HL-60/S4 treated with phorbol 12-myristate 13-acetate at 8.2 ng/mL for 4 days and 3 days (cell line): ENCODE data around the gene SLC6A18.

Experiments
- in situ Hi-C: fragments of 300-500 bp; cut with MboI; formaldehyde crosslinking; loops from 2 replicates; pipeline ENCODE4 v1.15.0; 2022; ENCODE audit warnings: low sequenced_read_pairs

The SLC6A18 gene

DNA sequence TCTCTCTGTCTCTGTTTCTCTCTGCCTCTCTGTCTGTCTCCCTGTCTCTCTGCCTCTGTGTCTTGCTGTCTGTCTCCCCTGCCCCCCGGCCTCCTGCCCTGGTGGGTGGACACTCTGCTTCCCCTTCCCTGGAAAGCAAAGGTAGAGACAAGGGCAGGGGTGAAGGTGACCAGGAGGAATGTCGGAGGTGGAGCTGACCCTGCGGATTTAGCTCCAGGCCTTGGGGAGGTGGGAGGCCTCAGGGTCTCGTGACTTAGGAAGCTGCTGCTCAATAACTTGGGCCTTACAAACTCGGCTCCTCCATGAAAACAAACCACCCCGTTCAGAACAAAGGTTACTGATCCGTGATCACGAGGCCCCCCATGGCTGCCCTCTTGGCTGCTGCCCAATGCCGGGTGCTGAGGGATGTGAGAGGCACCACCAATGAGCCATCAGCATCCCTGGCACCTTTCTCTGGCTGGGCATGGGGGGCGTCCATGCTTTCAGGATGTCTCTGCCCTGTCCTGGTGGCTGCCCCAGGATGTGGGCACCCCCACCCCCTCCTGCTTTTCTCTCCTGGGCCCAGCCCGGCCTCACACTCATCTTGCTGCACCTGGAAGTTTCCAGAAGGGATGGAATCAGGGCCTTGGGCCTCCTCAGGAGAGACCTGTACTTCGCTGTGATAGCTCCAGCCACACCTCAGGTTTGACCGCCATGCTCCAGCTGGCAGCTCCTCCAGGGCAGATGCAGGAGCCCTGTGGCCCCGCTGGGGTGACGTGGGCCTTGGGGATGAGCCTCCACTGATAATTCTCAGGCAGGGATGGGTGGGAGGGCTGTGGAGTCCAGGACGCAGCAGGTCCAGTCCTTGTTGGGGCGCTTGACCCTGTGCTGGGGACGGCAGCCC is 38.6 kb upstream of the SLC6A18 start:
- in situ Hi-C loops: no loop called here

DNA sequence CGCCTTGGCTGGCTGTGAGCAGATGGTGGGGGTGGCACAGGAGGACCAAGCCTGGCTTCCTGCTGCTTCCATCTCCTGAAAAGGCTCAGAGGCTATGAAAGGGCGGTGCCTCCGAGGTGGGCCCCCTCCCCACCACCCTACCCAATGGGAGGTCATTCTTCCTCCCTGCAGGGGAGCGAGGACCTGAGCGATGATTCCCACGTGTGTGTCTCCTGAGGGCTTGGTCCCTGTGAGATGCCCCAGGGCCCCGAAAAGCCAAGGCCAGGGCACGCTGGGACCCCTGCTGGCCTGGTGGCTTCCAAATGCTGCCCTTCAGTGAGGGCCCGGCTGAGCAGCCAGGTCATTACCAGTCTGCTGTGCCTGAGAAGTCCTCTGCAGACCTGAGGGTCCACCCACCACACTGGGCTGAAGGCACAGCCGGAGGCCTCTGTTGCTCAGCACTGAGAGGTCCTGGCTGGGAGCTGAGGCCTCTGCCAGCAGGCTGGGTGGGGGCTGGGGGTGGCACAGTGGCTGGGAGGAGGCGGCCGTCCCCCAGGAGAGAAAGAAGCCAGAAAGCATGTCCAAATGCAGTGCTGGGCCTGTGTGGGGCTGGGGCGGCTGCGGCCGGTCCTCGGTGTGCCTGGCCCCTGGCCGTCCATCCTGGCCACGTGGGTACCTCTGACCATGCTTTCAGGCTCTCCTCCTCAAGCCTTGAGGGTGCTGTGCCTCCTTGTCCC is 37.8 kb upstream of the SLC6A18 start:
- in situ Hi-C loops: no loop called here

DNA sequence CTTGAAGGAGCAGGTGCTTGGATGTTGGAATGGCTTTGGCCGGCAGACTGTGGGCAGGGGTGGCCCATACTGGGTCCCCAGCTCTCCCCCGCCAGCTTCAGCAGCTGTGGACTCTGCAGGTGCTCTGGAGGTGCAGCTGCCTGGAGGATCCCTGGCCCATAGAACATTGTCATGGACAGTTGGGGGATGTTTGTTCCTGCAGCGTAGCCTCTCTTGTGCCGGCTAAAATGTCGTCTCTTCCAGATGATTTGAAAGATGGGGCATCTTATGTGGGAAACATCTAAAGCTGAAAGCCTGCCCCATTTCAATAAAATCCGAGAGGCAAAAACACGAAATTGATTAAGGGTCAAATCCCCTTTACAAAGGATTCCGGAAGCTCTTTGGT is 37.2 kb upstream of the SLC6A18 start:
- in situ Hi-C loops: no loop called here

DNA sequence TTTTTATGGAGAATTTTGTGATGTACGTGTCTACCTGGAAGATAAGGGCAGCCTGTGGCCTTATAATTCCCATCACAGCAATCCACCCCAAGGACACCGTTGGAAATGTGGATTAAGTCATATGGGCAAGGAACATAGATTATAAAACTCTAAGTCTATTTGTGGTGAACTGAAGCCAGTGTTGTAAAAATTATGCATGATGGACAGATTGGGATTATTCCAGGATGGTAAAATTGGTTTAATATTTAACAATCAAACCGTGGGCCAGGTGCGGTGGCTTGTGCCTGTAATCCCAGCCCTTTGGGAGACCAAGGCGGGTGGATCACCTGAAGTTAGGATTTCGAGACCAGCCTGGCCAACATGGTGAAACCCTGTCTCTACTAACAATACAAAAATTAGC is 36.7 kb upstream of the SLC6A18 start:
- in situ Hi-C loops: no loop called here

DNA sequence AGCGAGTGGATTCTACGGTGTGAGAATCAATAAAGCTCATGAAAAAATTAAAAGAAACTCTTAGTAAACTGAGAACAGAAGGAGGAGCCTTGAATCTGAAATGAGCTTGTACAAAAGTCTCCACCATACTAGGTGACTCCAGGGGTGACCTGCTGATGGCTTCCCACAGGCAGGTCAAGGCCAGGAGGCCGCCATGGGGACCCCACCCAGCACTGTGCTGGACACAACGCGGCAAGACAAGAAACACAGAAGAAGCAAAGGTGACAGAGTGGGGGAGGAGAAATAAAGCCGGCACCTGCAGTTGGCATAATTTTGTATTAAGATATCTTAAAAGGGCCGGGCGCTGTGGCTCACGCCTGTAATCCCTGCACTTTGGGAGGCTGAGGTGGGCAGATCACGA is 35.9 kb upstream of the SLC6A18 start:
- in situ Hi-C loops: no loop called here

DNA sequence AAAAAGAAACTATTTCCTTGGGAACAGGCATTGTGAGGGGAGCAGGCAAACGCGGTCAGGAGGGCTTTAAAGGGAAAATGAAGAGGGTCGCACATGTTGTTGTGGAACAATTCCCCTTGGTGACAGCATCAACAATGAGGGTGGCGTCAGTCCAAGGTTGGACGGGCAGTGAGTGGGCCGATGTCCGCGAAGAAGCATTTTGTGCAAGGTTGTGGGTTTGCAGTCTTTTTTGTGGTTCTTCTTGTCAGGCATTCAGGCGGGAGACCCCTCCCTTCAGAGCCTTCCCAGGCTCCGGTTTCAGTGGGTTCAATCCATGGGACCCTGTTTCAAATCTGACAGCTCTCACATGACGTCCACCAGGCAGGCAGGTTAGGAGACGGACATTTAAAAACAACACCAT is 34.9 kb upstream of the SLC6A18 start:
- in situ Hi-C loops: no loop called here

DNA sequence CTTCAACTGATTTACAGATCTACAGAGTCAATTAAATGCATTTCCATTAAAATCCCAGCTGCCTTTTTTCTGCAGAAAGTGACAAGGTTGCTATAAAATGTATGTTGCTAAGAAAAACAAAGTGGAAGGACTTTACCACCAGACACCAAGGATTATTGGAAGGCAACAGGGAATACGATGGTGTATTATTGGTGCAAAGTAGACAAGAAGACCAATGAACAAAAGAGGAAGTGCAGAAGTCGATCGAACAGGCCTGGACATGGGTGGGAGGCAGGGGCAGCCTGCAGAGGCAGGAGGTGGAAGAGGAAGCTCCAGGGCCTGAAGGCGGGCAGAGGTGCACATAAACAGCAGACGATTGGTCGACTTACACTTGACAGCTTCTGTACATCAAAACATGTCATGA is 34.3 kb upstream of the SLC6A18 start:
- in situ Hi-C loops: no loop called here

DNA sequence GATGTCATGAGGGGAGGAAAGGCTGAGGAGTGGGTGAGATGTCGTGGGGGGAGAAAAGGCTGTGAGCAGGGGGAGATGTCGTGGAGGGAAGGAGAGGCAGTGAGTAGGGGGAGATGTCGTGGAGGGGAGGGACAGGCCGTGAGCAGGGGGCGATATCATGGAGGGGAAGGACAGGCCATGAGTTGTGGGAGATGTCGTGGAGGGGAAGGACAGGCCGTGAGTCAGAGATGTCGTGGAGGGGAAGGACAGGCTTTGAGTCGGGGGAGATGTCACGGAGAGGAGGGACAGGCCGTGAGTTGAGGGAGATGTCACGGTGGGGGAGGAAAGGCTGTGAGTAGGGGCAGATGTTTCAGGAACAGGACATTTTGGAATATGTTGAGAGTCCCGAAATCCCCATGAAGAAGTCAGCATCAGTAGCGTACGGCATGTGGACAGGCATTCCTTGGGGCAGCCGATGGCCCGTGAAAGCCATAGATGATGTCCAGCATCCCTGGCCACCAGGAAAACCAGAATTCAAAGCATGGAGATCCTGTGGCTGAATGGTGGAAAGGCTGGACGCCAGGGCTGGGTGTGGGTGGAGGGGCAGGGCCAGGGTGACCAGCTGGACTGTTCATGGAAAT is 32.1 kb upstream of the SLC6A18 start:
- in situ Hi-C loops: no loop called here

DNA sequence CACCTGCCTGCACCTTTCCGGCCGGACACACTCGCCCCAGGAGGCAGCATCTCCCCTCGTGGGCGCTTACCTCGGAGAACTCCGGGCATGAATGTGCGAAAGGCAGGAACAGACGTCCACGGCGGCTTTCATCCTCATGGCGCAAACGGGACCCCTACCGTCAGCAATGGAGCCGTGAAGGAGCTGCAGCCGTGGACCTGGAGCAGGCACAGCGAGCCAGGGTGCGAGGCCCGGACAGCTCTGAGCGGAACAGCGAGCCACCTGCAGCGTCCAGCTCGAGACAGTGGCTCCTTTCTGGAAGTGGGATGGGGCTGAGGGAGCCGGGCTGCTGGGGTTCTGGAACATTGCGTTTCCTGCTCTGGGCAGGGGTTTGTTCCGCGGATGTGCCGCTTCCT is 31.6 kb upstream of the SLC6A18 start:
- in situ Hi-C loops: no loop called here

DNA sequence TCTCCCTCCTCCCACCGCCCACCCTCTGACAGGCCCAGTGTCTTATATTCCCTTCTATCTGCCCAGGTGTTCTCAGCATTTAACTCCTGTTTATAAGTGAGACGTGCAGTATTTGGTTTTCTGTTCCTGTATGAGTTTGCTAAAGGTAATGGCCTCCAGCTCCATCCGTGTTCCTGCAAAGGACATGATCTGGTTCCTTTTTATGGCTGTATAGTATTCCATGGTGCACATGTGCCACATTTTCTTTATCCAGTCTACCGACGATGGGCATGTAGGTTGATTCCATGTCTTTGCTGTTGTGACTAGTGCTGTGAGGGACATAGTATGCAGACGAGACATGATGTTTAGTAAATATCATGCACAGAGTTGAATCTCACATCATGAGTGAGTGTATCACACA is 30.8 kb upstream of the SLC6A18 start:
- in situ Hi-C loops: no loop called here

DNA sequence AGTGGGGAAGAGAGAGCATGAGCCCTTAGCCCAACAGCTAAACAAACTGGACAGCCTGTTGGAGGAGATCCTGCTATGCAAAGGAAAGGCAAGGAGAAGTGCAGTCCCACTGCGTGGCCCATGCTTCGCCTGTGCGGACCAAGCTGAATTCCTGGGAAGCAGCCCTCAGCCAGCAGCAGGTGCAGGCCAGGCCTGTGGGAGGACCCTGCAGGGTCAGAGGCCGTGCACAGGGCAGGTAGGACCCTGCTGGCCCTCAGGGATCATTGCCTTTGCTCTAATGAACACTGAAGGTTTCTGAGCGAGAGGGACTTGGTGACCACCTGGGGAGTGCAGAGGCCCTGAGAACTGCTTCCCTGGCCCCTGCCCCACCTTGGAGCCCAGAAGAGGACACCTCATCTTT is 29.7 kb upstream of the SLC6A18 start:
- in situ Hi-C loops: no loop called here

DNA sequence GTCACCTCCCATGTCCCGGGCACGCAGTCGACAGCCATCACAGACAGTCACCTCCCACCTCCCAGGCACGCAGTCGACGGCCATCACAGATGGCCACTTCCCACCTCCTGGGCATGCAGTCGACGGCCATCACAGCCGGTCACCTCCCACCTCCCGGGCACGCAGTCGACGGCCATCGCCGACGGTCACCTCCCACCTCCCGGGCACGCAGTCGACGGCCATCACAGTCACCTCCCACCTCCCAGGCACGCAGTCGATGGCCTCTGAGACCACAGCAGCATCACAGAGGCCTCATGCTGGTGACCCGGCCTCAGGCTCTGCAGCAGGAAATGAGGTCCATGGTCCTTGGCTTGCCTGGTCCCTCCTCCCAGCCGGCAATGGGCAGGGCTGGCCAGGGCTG is 29.3 kb upstream of the SLC6A18 start:
- in situ Hi-C loops: no loop called here

DNA sequence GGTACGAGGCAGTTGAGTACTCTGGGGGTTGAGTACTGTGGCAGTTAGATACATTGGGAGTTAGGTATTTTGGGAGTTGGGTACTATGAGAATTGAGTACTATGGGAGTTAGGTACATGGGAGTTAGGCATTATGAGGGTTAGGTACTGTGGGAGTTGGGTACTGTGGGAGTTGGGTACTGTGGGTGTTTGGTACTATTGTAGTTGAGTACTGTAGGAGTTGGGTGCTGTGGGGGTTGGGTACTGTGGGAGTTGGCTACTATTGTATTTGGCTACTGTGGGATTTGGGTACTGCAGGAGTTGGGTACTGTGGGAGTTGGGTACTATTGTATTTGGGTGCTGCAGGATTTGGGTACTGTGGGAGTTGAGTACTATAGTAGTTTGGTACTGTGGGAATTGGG is 28.6 kb upstream of the SLC6A18 start:
- in situ Hi-C loops: no loop called here

DNA sequence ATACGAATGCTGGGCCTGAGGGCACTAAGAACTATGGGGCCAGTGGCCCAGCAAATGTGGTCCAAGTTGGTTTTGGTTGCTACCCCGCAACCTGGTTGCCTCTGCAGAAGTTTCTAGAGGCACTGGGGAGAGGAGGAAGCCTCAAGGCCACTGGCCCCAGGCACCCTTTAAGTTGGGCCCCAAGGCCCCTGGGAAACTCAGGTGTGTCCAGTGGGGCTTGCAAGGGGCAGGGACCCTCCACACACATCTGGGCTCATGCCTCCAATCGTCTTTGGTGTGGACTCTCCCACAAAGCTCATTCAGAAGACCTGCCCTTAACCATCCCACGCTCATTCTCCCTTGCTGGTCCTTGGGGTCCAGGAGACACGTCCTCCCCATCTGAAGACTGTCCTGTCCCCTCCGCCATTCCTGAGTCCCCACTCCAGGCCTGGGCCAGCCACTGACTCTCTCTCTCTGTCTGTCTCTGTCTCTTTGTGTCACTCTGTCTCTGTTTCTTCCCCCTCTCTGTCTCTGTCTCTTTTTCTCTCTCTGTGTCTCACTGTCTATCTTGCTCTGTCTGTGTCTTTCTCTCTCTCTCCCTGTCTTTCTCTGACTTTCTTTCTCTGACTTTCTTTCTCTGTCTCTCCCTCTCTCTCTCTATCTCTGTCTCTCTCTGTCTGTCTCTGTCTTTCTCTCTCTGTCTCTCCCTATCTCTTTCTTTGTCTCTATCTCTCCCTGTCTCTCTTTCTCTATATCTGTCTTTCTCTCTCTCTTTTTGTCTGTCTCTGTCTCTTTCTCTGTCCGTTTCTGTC is 27.1 kb upstream of the SLC6A18 start:
- in situ Hi-C loops: no loop called here

DNA sequence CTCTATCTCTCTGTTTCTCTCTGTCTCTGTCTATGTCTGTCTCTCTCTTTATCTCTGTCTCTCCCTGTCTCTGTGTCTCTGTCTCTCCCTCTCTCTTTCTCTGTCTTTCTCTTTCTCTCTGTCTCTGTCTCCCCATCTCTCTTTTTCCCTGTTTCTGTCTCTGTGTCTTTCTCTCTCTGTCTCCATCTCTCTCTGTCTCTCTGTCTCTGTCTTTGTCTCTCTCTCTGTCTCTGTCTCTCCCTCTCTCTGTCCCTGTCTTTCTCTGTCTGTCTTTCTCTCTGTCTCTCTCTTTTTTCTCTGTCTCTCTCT is 25.9 kb upstream of the SLC6A18 start:
- in situ Hi-C loops: no loop called here

DNA sequence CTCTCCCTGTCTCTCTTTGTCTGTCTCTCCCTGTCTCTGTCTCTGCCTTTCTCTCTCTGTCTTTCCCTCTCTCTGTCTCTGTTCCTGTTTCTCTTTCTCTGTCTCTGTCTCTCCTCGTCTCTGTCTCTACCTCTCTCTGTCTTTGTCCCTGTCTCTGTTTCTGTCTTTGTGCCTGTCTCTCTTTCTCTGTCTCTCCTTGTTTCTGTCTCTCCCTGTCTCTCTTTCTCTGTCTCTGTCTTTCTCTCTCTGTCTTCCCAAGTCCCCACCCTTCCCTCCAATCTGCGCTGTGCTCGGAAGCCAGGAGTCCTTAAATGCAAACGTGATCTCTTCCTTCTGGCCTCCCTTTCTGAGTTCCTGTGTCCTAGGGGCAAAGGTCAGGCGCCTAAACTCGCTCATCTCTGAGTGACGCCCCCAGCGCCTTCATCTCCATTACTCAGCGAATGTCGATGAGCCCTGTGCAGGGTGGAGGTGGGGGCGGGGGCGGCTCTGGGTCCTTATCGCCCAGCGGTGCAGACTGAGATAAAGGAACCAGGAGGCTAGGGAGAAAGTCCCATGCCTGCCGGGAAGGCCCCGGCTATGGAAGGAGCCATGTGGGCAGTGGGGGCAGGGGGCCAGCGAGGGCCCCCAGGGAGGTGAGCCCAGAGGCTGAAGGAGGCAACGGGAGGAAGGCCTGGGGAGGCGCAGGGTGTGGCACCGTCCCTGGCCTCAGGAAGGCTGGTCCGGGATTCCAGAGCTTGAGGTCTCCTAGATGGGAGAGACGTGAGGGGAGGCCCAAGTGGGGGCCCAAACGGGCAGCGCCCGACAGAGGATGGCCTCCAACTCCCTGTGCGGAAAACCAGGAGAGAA is 25.3 kb upstream of the SLC6A18 start:
- in situ Hi-C loops: no loop called here

DNA sequence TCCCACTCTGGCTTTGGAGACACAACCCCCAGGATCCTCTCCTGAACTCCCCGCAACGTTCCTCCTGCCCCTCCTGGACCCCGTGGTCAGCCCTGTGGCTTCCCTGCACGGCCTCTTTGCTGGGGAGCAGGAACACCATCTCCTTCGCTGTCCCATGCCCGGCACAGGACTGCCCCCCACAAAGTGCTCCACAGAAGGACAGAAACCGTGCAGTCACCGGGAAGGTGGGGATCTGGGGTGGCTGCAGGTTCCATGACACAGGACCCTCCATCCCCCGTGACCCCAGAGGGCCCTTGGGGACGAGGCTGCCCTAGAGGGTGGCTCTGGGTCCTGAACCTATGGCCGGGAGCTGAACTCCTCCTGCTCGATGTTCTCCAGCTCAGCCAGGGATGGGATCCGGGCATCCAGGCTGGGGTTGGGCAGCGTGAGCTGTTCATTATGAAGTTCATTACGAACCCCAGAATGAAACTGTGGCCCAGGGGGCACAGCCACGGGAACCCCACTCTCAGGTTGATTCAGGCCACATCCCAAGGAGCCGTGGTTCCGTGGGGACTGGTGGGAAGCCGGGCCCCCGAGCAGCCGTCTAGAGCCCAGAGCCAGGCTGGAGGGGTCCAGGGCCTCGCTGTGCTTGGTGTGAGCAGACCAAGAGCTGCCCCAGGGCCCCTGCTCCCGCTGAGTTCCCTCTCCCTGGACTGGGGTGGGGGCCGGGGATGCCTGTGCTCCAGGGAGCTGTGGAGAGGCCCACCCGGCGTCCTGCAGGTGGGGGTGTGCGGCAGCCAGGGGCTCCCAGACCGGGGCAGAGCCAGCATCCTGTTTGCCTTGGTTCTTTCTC is 24.5 kb upstream of the SLC6A18 start:
- in situ Hi-C loops: no loop called here

DNA sequence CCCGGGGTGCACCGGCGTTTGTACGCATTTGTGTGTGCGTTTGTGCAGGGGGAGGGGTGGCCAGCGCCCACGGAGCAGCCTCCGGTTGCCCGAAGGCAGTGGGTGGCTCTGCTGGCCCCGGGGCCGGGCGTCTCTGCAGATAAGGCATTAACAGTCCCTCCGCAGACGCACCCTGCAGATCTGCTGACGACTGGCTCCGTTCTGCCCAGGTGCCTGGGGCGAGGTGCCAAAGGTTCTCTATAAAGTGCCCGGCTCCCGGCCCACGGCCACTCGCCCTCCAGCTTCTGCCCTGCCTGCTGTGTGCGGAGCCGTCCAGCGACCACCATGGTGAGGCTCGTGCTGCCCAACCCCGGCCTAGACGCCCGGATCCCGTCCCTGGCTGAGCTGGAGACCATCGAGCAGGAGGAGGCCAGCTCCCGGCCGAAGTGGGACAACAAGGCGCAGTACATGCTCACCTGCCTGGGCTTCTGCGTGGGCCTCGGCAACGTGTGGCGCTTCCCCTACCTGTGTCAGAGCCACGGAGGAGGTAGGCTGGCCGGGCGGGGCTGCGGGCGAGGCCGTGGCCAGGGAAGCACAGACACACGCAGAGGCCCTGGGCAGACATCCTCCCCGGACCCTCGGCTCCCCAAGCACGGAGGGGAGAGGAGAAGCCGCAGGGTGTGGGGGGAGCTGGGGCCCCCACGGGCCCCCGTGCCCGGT is 23.7 kb upstream of the SLC6A18 start, which contains the start of gene SLC6A19:
Gene SLC6A19 (plus strand): TSS at position 269 of the 699 bp plus-strand sequence. CDS start 56 bp downstream, at position 325.
- in situ Hi-C loops: no loop called here
